IMR-90 (cell line): ENCODE measurements around the gene PARP3. TPM values are rescaled to one million over a fixed set of nuclear protein-coding genes. Genes with fewer than 3 reads are reported as not detected.

Experiments used
- ATAC-seq: fragments of 200-7000 bp; cut with Tn5 transposase; 2 replicates; pipeline ENCODE4 v1.9.1; 2020; ENCODE audit warnings: low read depth, mild to moderate bottlenecking, moderate library complexity
- BruUV-seq: library from RNA; stranded (reverse); fragments of 400-500 nt; replicated peaks from 2 replicates; lab custom pipeline; 2021; lab: Mats Ljungman, UMichigan
- CTCF ChIA-PET: fragments of 300-600 bp; formaldehyde crosslinking; extraction: SDS; loops from one replicate; lab custom pipeline; 2021; ENCODE audit warnings: antibody characterized with exemption; lab: Yijun Ruan, JAX
- POLR2A ChIA-PET: fragments of 300-600 bp; sonication (Branson Sonifier 250); formaldehyde crosslinking; loops from one replicate; lab custom pipeline; 2022; ENCODE audit warnings: antibody characterized with exemption; ENCODE audit not compliant: unreplicated experiment; lab: Charles Lee
- DNase-seq: peaks from one replicate; pipeline ENCODE4 v3.0.0; 2013
- H2AFZ ChIP-seq: replicated peaks from 2 replicates; pipeline ENCODE3; 2013; ENCODE audit warnings: low read length, mild to moderate bottlenecking; ENCODE audit not compliant: poor library complexity
- H2AK5ac ChIP-seq: 2 replicates; pipeline ENCODE4 v1.6.1; 2013; ENCODE audit warnings: low read depth, low read length, inconsistent platforms
- H2AK9ac ChIP-seq: replicated peaks from 2 replicates; pipeline ENCODE3; 2013; ENCODE audit warnings: mild to moderate bottlenecking, low read depth, low read length, moderate library complexity; ENCODE audit not compliant: poor library complexity
- H2BK120ac ChIP-seq: 2 replicates; pipeline ENCODE4 v1.6.1; 2013; ENCODE audit warnings: low read depth, low read length, inconsistent platforms
- H2BK15ac ChIP-seq: 3 replicates; pipeline ENCODE4 v1.6.1; 2013; ENCODE audit warnings: low read depth, low read length, inconsistent platforms
- H2BK20ac ChIP-seq: 2 replicates; pipeline ENCODE4 v1.6.1; 2013; ENCODE audit warnings: low read depth, mild to moderate bottlenecking, inconsistent platforms, low read length, moderate library complexity
- H2BK5ac ChIP-seq: 2 replicates; pipeline ENCODE4 v1.6.1; 2013; ENCODE audit warnings: mild to moderate bottlenecking, low read depth, low read length, inconsistent platforms; ENCODE audit not compliant: poor library complexity, severe bottlenecking
- H3K14ac ChIP-seq: replicated peaks from 2 replicates; pipeline ENCODE4 v1.6.1; 2013; ENCODE audit warnings: low read depth, low read length, inconsistent platforms
- H3K18ac ChIP-seq: 2 replicates; pipeline ENCODE4 v1.6.1; 2013; ENCODE audit warnings: low read depth, low read length, control low read depth
- H3K23ac ChIP-seq: 2 replicates; pipeline ENCODE4 v1.6.1; 2013; ENCODE audit warnings: low read depth, low read length, inconsistent platforms
- H3K27ac ChIP-seq: 2 replicates; pipeline ENCODE4 v1.5.1; 2013; ENCODE audit warnings: mild to moderate bottlenecking, control low read depth, low read length; ENCODE audit not compliant: insufficient read depth
- H3K27me3 ChIP-seq: 2 replicates; pipeline ENCODE4 v1.6.1; 2013; ENCODE audit warnings: low read length; ENCODE audit not compliant: control insufficient read depth, insufficient read depth
- H3K36me3 ChIP-seq: 2 replicates; pipeline ENCODE4 v1.6.1; 2013; ENCODE audit warnings: low read length, mixed read lengths; ENCODE audit not compliant: control insufficient read depth, insufficient read depth
- H3K4ac ChIP-seq: 2 replicates; pipeline ENCODE4 v1.6.1; 2013; ENCODE audit warnings: low read depth, low read length, inconsistent platforms
- H3K4me1 ChIP-seq: 2 replicates; pipeline ENCODE4 v1.6.1; 2013; ENCODE audit warnings: low read length, mixed read lengths; ENCODE audit not compliant: control insufficient read depth, insufficient read depth
- H3K4me2 ChIP-seq: 2 replicates; pipeline ENCODE4 v1.6.1; 2013; ENCODE audit warnings: low read depth, mild to moderate bottlenecking, control low read depth, low read length, moderate library complexity
- H3K4me3 ChIP-seq: 2 replicates; pipeline ENCODE4 v1.5.1; 2013; ENCODE audit warnings: low read depth, mild to moderate bottlenecking, control low read depth, low read length, moderate library complexity; ENCODE audit not compliant: insufficient read depth
- H3K56ac ChIP-seq: 2 replicates; pipeline ENCODE4 v1.6.1; 2013; ENCODE audit warnings: low read length, inconsistent platforms; ENCODE audit not compliant: insufficient read depth; ENCODE audit errors: extremely low read depth
- H3K79me1 ChIP-seq, 2 experiments: 2 replicates each; pipeline ENCODE4 v1.6.1; 2013; ENCODE audit warnings: low read length in 2 of 2, inconsistent platforms in 1 of 2, low read depth in 1 of 2
- H3K9ac ChIP-seq: 2 replicates; pipeline ENCODE4 v1.6.1; 2013; ENCODE audit warnings: low read depth, low read length, control low read depth
- H3K9me1 ChIP-seq: 2 replicates; pipeline ENCODE4 v1.6.1; 2013; ENCODE audit warnings: low read length, inconsistent platforms; ENCODE audit not compliant: insufficient read depth
- H3K9me3 ChIP-seq: 2 replicates; pipeline ENCODE4 v1.6.1; 2013; ENCODE audit warnings: low read length; ENCODE audit not compliant: control insufficient read depth, insufficient read depth
- H4K20me1 ChIP-seq: 2 replicates; pipeline ENCODE4 v1.6.1; 2013; ENCODE audit warnings: low read length, inconsistent platforms; ENCODE audit not compliant: insufficient read depth
- H4K5ac ChIP-seq: 2 replicates; pipeline ENCODE4 v1.6.1; 2013; ENCODE audit warnings: mild to moderate bottlenecking, low read depth, low read length, control low read depth
- H4K8ac ChIP-seq, 2 experiments: 2 replicates each; pipeline ENCODE4 v1.6.1; 2013; ENCODE audit warnings: low read depth in 2 of 2, low read length in 2 of 2, control low read depth in 1 of 2, inconsistent platforms in 1 of 2
- H4K91ac ChIP-seq: 2 replicates; pipeline ENCODE4 v1.6.1; 2013; ENCODE audit warnings: low read depth, low read length, inconsistent platforms; ENCODE audit not compliant: insufficient read depth
- CEBPB ChIP-seq: IDR thresholded peaks from 2 replicates; pipeline ENCODE4 v1.6.1; 2012; ENCODE audit warnings: low read depth, low read length, improper control_type of control experiment
- CHD1 ChIP-seq: IDR thresholded peaks from 2 replicates; pipeline ENCODE4 v1.6.1; 2012; ENCODE audit warnings: low read depth, low read length, improper control_type of control experiment
- ELK1 ChIP-seq: fragments of 150-350 bp; IDR thresholded peaks from 2 replicates; pipeline ENCODE4 v1.6.1; 2016; ENCODE audit warnings: low read depth, mild to moderate bottlenecking, low read length, moderate library complexity, borderline replicate concordance
- FOS ChIP-seq: fragments of 150-350 bp; IDR thresholded peaks from 2 replicates; pipeline ENCODE4 v1.6.1; 2016; ENCODE audit warnings: low read depth, low read length
- MAFK ChIP-seq: IDR thresholded peaks from 2 replicates; pipeline ENCODE4 v1.6.1; 2012; ENCODE audit warnings: low read depth, low read length, improper control_type of control experiment
- MXI1 ChIP-seq: IDR thresholded peaks from 2 replicates; pipeline ENCODE4 v1.6.1; 2012; ENCODE audit warnings: low read depth, mild to moderate bottlenecking, low read length, moderate library complexity, borderline replicate concordance
- NFE2L2 ChIP-seq: fragments of 150-350 bp; IDR thresholded peaks from 2 replicates; pipeline ENCODE4 v1.6.1; 2016; ENCODE audit warnings: low read depth, mild to moderate bottlenecking, low read length
- POLR2A ChIP-seq: IDR thresholded peaks from 2 replicates; pipeline ENCODE4 v1.6.1; 2012; ENCODE audit warnings: mild to moderate bottlenecking, low read depth, low read length
- RCOR1 ChIP-seq: IDR thresholded peaks from 2 replicates; pipeline ENCODE4 v1.6.1; 2012; ENCODE audit warnings: mild to moderate bottlenecking, low read length, improper control_type of control experiment; ENCODE audit not compliant: insufficient replicate concordance
- SMC3 ChIP-seq: fragments of 150-350 bp; IDR thresholded peaks from 2 replicates; pipeline ENCODE4 v1.6.1; 2016; ENCODE audit warnings: low read depth, mild to moderate bottlenecking, antibody characterized with exemption, low read length, moderate library complexity
- WGBS, 2 experiments: methylation state at CpG; one replicate each; pipeline versions ENCODE4 v1.1.5 to v1.1.7; 2013; ENCODE audit warnings: missing lambda C conversion rate in 2 of 2; ENCODE audit not compliant: insufficient read length in 1 of 2; ENCODE audit errors: extremely low coverage in 2 of 2; 5-methylcytosine and 5-hydroxymethylcytosine counted together
- dilution Hi-C: fragments of 300-500 bp; cut with HindIII; formaldehyde crosslinking; loops from one replicate; pipeline ENCODE4 v1.14.3; 2018; ENCODE audit warnings: low sequenced_read_pairs; ENCODE audit not compliant: unreplicated experiment
- in situ Hi-C: fragments of 300-500 bp; cut with MboI; formaldehyde crosslinking; loops from 3 replicates; pipeline ENCODE4 v1.14.3; 2019; ENCODE audit warnings: low sequenced_read_pairs, inconsistent platforms, mixed read lengths
- intact Hi-C: fragments of 100-400 bp; cut with micrococcal nuclease; formaldehyde crosslinking; loops from 2 replicates; pipeline ENCODE4 v1.10.0; 2022
- polyA plus RNA-seq, 3 experiments: library from polyadenylated mRNA; depleted of rRNA; stranded (reverse); fragments of >200 nt; gene quantifications; 2 replicates each; pipeline ENCODE4 v1.2.3, GENCODE V29; 2012; ENCODE audit warnings: low replicate concordance in 1 of 3
- total RNA-seq: library from RNA; depleted of rRNA; stranded (reverse); fragments of >200 nt; gene quantifications from 2 replicates; pipeline ENCODE4 v1.2.3, GENCODE V29; 2012

PARP3 gene
- total and polyA plus RNA-seq, 2 of the 4 experiments (the other 2 are of a cell fraction) = 16.3 to 22.0 TPM

- Histone ChIP-seq H3K14ac (no peak overlapping the region), H3K4me1 (peaks cover 23% of the 10 kb centered on the region), H3K79me1 (peaks cover 22 to 53% of the 10 kb centered on the region in 2 experiments), H3K4ac (no peak overlapping the region), H3K27me3 (no peaks in the 10 kb centered on the region), H3K27ac (no peak overlapping the region), H3K9ac (no peak overlapping the region), H3K4me3 (no peak overlapping the region), H2BK20ac (no peak overlapping the region), H3K18ac (no peak overlapping the region), H3K23ac (no peak overlapping the region), H2BK15ac (no peak overlapping the region), H3K9me1 (peaks cover 20% of the 10 kb centered on the region), H2AK9ac (no peak overlapping the region), H2AK5ac (no peak overlapping the region), H3K36me3 (no peaks in the 10 kb centered on the region; the same call in 1 of the 2 replicates), H4K91ac (no peak overlapping the region), H2AFZ (no peak overlapping the region), H3K9me3 (no peaks in the 10 kb centered on the region), H2BK120ac (no peak overlapping the region), H4K20me1 (peaks cover 4% of the 10 kb centered on the region), H4K8ac (no peak overlapping the region), H3K4me2 (no peak overlapping the region), H3K56ac (no peak overlapping the region), H2BK5ac (no peak overlapping the region), H4K5ac (no peak overlapping the region)
- dilution Hi-C loops (no loop called here), in situ Hi-C loops (loop anchor here (25.0 kb wide), 1 partner anchor 1634 kb away; the partner anchor contains the start of genes RASSF1, TUSC2 and ZMYND10), intact Hi-C loops (no loop called here)
- ChIA-PET CTCF (interaction anchor here (1.0 kb wide), 1 partner anchor 11 kb away, joined by 3 read pairs; no protein-coding TSS in a partner anchor), POLR2A (interaction anchor here (0.5 kb wide), 1 partner anchor 21 kb away, joined by 3 read pairs; no protein-coding TSS in a partner anchor)
- 93% methylated on average over 8 of the region's 11 CpGs; no CpG with 5 or more reads in 1 of the 2 experiments for WGBS, 2 experiments
- ATAC-seq (no peak), DNase-seq (no peak)
- no TSS peak for BruUV-seq
- TF ChIP-seq POLR2A (no peak), RCOR1 (no peak), CHD1 (no peak), NFE2L2 (no peak), SMC3 (no peak), MXI1 (no peak), FOS (no peak), CEBPB (no peak), ELK1 (no peak), MAFK (no peak)
Measured at GRCh38 chr3:51971350-51971749, 29.2 kb downstream of the PARP3 start.
